ENCODE results near the gene TLE2. TPM values are rescaled to one million over a fixed set of nuclear protein-coding genes. Genes with fewer than 3 reads are reported as not detected.
A peak's percentile ranks its signal among the peaks of the same experiment; 100 is the strongest.

Gene TLE2
- total RNA-seq, 1 experiment from 2014 or later = 6.2 TPM

DNA sequence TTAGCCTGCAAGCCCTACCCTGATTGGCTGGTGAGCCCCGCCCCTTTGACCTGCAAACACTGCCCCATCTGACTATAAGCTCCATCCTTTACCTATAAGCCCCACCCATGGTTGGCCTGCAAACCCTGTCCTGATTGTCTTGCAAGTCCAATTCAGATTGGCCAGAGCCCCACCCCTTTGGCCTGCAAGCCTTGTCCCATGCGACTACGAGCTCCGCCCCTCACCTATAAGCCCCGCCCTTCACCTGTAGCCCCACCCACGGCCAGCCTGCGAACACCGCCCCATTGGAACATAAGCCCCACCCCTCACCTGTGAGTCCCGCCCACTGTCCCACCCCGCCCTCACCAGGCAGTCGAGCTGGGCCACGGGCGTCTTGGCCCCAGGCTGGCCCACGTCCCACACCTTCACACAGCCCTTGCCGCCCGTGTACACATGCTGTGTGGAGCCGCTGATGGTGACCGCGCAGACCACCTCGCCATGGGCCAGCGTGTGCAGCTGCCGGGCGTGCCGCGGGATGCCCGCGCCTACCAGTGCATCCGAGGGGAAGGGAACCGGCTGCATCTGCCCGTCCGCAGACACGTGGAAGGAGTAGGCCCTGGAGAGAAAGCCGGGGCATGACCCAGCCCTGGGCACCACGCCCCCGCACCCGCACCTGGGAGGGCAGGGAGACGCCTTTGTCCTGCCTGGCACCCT is 22.9 kb downstream of the TLE2 start:
- TF ChIP-seq CTCF (IDR thresholded peaks at IDR 0.05) = no peak
- TF ChIP-seq, protein P1, sequence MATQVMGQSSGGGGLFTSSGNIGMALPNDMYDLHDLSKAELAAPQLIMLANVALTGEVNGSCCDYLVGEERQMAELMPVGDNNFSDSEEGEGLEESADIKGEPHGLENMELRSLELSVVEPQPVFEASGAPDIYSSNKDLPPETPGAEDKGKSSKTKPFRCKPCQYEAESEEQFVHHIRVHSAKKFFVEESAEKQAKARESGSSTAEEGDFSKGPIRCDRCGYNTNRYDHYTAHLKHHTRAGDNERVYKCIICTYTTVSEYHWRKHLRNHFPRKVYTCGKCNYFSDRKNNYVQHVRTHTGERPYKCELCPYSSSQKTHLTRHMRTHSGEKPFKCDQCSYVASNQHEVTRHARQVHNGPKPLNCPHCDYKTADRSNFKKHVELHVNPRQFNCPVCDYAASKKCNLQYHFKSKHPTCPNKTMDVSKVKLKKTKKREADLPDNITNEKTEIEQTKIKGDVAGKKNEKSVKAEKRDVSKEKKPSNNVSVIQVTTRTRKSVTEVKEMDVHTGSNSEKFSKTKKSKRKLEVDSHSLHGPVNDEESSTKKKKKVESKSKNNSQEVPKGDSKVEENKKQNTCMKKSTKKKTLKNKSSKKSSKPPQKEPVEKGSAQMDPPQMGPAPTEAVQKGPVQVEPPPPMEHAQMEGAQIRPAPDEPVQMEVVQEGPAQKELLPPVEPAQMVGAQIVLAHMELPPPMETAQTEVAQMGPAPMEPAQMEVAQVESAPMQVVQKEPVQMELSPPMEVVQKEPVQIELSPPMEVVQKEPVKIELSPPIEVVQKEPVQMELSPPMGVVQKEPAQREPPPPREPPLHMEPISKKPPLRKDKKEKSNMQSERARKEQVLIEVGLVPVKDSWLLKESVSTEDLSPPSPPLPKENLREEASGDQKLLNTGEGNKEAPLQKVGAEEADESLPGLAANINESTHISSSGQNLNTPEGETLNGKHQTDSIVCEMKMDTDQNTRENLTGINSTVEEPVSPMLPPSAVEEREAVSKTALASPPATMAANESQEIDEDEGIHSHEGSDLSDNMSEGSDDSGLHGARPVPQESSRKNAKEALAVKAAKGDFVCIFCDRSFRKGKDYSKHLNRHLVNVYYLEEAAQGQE (IDR thresholded peaks at IDR 0.05; ENCODE audit: insufficient read depth in 1 of 2, low read depth in 2 of 2, low read length in 1 of 2) = no peak
- no peak for TF ChIP-seq TCF7L2 (IDR thresholded peaks at IDR 0.05; ENCODE audit: low read depth, low read length)
- no peak for TF ChIP-seq SIN3A (IDR thresholded peaks at IDR 0.05; ENCODE audit: borderline replicate concordance, insufficient read depth, low read depth, low read length)
- TF ChIP-seq POLR2AphosphoS5 (IDR thresholded peaks at IDR 0.05; ENCODE audit: low read depth, low read length) = no peak
- no peak overlapping the region for H3K27ac ChIP-seq (ENCODE audit: low read length)
- H3K4me1 ChIP-seq (ENCODE audit: control insufficient read depth, insufficient read depth, low read length) = no peaks in the 10 kb centered on the region
- H3K36me3 ChIP-seq (ENCODE audit: control insufficient read depth, insufficient read depth, low read length) = no peaks in the 10 kb centered on the region
- POLR2A ChIA-PET = no interaction called here
- intact Hi-C loops (cut with micrococcal nuclease; ENCODE audit: unreplicated experiment) = no loop called here
- ATAC-seq (peak; percentile 62; the same call in 1 of the 2 replicates), DNase-seq (ENCODE audit: low read depth, low spot score) (no peak)
- CTCF ChIA-PET = no interaction called here
- H3K27me3 ChIP-seq (ENCODE audit: control insufficient read depth, insufficient read depth, low read length) = no peaks in the 10 kb centered on the region
- no TSS peak for BruUV-seq (replicated peaks)
- no peak overlapping the region for H3K4me3 ChIP-seq (ENCODE audit: low read depth in 2 of 2, low read length in 2 of 2)
- H3K9me3 ChIP-seq (ENCODE audit: control insufficient read depth, insufficient read depth, low read depth, low read length) = no peaks in the 10 kb centered on the region
- in situ Hi-C loops (cut with HindIII; ENCODE audit: low pct_unique_long_range_greater_than_20kb, low sequenced_read_pairs) = no loop called here

DNA sequence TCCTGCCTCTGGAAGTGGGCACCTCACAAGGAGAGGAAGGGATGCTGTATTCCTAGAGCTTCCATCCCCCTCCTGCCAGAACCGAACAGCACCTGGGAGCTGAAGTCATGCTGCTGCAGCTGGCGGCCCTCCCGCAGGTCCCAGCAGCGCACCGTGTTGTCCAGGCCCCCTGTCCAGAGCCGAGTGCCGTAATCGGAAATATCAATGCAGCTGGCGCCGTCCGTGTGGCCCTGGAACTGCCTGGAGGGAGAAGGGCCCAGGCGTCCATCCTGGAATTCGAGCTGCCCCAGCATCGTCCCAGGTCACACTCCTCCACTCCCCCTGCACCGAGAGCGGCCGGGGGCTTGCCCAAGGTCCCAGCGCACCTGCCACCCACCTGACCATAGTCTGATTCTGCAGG is 23.7 kb downstream of the TLE2 start:
- in situ Hi-C loops (cut with HindIII; ENCODE audit: low pct_unique_long_range_greater_than_20kb, low sequenced_read_pairs) (no loop called here), intact Hi-C loops (cut with micrococcal nuclease; ENCODE audit: unreplicated experiment) (no loop called here)
- Histone ChIP-seq H3K4me3 (ENCODE audit: low read depth in 2 of 2, low read length in 2 of 2) (no peak overlapping the region), H3K9me3 (ENCODE audit: control insufficient read depth, insufficient read depth, low read depth, low read length) (no peaks in the 10 kb centered on the region), H3K27ac (ENCODE audit: low read length) (no peak overlapping the region), H3K27me3 (ENCODE audit: control insufficient read depth, insufficient read depth, low read length) (no peaks in the 10 kb centered on the region), H3K36me3 (ENCODE audit: control insufficient read depth, insufficient read depth, low read length) (no peaks in the 10 kb centered on the region), H3K4me1 (ENCODE audit: control insufficient read depth, insufficient read depth, low read length) (no peaks in the 10 kb centered on the region)
- ATAC-seq (no peak), DNase-seq (ENCODE audit: low read depth, low spot score) (no peak)
- ChIA-PET CTCF (no interaction called here), POLR2A (no interaction called here)
- TF ChIP-seq CTCF (IDR thresholded peaks at IDR 0.05) (no peak), POLR2AphosphoS5 (IDR thresholded peaks at IDR 0.05; ENCODE audit: low read depth, low read length) (no peak), TCF7L2 (IDR thresholded peaks at IDR 0.05; ENCODE audit: low read depth, low read length) (no peak), SIN3A (IDR thresholded peaks at IDR 0.05; ENCODE audit: borderline replicate concordance, insufficient read depth, low read depth, low read length) (no peak)
- TF ChIP-seq, protein P1 (IDR thresholded peaks at IDR 0.05; ENCODE audit: insufficient read depth in 1 of 2, low read depth in 2 of 2, low read length in 1 of 2) = no peak
- no TSS peak for BruUV-seq (replicated peaks)

All from Panc1 (cell line).